GM19452 (cell line): ENCODE results near the gene FAM89B.

Experiments used
- ATAC-seq: cut with Tn5 transposase; IDR thresholded peaks from one replicate; pipeline ENCODE4 v1.9.1; 2021; ENCODE audit not compliant: unreplicated experiment

The FAM89B gene

DNA sequence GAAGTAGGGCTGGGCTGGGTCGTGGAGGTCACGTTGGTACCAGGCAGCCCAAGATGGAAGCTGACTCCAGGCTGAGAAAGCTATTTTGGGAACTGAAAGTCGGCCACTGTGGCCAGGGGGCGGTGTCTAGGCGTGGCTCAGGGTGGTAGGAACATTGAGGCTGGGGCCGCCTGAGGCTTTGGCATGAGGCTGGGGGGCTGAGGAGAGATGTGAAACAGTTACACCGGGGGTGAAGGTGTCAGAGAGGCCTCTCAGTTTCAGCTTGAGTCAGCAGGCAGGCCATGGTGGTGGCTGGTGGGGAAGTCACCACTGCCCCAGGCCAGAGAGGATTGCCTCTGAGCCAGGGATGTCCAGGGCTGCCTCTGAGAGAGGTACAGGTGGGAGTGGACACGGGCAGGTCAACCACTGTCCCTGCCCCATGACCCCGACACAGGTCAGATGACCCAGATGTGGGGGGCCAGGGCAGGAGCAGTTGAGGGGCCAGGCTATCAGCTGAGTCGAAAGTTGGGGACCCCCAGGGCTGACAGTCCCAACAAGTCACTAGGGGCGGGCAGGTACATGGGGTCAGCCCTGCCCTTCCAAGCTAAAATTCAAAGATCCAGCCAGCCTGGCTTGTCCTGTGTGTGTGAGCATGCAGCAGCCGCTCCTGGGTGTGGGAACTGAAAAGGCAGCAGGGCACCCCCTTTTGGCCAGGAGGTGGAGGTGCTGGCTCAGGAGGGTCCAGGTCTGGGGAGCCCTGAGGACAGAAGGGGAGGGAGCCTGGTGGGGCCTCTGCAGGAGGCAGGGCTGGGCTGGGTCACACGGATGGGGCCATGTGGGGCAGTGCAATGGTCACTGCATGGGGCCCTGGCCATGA lies 16.1 kb downstream of the FAM89B start:
- ATAC-seq = peak; percentile 69

GRCh38 chr11:65589444-65590239 lies 17.3 kb downstream of the FAM89B start:
- no peak for ATAC-seq

GRCh38 chr11:65590240-65590738 lies 18.0 kb downstream of the FAM89B start:
- no peak for ATAC-seq

DNA sequence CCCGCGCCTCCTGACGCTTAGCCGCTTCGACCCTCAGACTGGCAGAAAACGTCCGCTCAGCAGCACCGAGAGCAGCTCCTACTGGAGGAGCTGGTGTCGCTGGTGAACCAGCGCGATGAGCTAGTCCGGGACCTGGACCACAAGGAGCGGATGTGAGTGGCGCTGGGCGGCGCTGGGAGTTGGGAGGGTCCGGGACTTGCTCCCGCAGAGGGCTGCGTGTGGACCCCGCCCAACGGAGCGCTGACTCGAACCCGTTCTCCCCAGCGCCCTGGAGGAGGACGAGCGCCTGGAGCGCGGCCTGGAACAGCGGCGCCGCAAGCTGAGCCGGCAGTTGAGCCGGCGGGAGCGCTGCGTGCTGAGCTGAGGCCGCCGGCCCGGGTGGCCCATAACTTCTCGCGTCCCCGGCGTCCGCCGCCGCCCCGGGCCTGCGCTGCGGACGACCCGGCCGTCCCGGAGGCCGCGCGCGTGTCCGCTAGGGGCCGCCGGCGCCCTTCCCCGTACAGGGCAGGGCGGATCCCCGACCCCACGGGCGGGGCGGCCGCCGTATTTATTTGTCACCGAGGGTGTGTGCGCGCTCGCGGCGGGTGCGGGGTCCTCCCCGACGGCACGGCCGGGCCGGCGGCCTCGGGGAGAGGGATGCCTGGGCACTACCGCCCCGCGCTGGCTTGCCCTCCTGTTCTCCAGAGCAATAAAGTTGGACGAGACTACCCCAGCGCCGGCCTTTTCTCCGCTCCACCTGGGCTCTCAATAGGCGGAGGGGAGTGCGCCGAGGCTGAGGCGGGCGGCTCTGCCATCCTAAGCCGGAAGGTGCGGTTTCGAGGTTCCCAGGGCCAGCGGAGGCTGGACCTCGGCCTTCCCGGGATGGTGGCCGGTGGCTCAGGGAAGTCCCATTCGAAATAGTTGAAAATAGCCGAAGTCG lies 19.9 kb downstream of the FAM89B start:
- no peak for ATAC-seq

DNA sequence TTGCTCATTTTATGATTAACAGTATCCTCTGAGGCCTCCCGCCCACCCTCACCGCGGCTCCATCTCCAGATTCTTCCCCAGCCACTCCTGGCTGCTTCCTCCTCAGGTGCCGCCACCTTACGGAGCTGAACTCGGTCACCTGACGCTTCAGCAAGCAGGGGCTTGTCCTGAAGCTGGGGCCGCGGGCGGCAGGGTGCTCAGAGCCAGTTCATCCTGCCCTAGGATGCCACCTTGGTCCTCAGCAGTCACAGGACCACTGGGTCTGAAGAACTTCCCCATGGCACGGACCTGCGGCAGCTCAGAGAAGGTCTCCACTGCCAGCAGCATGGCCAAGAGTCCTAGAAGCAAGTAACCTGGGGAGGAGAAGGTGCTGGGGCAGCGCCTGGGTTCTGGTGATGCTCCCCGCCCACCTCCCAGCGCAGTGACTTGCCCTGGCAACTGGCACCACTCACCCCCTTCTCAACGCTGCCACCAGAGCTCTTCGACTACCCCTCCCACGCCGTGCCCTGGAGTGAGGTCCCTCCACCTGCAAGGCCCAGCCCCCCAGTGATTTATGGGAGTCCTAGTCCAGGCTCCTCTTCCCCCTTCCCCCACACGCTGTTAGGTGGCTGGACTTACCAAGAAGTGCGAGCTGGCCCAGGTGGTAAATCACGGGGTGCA lies 20.6 kb downstream of the FAM89B start:
- no peak for ATAC-seq

DNA sequence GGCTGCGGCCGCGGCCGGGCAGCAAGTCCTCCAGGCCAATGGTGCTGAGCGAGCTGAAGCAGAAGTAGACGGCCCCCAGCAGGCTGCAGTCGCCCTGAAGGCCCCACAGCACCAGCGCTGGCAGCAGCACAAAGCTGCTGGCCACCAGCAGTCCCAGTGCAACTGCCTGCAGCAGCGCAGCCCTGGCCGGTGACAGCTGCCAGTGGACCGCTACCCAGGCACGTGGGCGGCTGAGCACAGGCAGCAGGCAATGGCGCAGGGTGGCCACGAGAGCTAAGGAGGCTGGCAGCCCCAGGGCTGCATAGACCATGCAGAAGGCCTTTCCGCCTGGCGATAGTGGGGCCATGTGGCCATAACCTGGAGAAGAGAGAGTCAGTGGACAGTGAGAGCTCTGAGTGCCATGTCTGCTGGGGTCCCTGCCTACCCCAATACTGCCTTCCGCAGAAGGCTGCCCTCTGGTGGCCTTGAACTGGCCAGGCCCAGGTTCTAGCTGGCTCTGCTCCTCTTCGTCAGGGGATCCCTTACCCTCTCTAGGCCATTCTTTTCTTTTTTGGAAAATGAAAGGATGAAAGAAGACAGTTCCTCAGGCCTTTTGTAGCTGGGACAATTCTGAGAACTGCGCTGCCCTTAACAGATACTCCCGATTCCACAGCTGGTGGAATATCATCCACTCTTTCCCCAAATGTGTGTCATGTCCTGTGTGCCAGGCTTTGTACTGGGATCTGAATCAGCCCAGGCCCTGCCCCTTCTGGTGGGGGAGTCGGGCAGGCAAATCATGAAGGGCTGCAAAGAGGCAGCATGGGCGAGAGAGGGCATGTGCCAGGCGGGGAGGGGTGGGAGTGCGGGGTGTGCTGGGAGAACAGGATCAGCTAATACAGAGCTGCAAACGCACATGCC lies 21.4 kb downstream of the FAM89B start:
- no peak for ATAC-seq

DNA sequence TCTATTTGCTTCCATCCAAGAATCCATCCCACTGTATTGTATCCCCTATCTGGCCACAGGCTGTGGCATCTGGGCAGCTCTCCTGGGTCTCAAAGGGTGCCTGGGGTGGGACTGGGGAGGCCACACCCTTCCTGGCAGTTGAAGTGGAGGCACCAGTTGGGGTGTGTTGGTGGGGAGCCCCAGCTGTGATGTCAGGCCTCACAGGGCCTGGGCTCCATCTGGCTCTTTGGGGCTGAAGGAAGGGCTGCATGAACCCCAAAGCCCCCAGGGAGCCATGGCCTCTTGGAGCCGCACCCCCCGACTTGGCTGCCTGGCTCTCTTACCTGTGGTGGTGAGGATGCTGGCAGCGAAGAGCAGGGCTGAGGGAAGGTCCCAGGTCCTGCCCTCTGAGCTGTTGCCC lies 22.8 kb downstream of the FAM89B start:
- no peak for ATAC-seq

- no peak for ATAC-seq
These were observed 23.4 kb downstream of the FAM89B start, which contains the start of gene KCNK7 for GRCh38 chr11:65595543-65596281. TSS of gene KCNK7 (minus strand) at chr11:65595800. CDS start at chr11:65595772, 28 bp downstream.

DNA sequence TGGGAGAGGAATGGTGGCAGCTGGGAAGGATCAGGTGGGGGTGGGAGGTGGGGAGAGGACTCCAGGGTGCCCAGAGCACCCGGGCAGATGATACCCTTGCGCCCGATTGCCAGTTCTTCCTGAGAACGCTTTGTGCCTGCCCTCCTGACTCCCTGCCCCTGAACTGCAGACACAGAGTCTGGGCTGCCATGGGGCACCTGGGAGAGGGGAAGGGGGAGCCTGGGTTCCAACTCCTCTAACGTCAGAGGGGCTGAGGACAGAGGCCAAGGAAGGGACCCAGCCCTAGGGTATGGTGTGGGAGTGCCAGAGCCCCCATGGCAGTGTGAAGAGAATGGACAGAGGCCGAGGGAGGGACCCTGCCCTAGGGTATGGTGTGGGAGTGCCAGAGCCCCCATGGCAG lies 24.2 kb downstream of the FAM89B start:
- ATAC-seq = no peak

GRCh38 chr11:65598258-65598699 lies 25.9 kb downstream of the FAM89B start:
- ATAC-seq = no peak

DNA sequence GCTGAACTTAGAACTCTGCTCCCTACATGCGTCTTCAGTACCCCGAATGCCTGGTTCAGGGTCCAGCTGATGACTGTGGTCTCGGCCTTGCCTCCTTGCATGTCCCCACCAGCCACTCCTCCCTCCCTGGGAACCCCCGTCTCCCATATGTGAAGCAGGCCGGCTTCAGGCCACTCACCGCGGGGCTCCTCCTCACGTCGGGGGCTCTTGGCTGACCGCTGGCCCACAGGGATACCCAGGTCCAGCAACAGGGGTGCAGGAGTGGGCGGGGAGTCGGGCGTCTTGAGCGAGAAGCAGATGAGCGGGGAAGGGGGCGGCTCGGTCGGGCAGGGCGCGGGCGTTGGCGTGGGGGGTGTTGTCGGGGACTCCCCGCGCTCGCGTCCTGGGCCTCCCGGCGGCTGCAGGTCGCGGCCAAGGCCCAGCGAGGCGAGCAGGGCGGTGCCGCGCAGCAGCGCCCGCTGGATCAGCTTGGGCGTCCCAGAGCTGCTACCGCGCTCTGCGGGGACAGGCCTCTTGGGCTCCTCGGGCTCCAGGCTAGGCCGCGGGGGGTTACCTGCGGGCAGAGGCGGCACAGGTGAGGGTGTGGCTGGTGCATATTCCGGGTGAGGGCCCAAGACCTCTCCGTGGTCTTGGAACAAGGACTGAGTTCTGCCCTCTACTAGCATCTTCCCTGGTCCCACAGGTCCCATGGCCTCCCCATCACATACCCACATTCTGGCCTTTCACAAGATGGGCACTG lies 27.0 kb downstream of the FAM89B start:
- no peak for ATAC-seq

DNA sequence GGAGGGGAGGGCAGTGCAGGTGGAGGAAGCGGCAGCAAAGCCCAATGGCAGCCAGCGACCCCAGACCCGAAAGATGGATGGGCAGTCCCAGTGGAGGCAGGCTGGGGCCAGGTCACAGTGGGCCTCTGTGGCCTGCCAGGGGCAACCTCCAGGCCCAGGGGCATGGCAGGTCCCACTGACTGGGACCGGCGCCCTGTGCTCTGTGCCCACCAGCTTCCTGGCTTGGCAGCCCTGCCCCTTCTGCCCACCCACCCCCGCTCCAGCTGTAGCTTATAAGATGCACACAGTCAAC lies 27.6 kb downstream of the FAM89B start:
- ATAC-seq = no peak

DNA sequence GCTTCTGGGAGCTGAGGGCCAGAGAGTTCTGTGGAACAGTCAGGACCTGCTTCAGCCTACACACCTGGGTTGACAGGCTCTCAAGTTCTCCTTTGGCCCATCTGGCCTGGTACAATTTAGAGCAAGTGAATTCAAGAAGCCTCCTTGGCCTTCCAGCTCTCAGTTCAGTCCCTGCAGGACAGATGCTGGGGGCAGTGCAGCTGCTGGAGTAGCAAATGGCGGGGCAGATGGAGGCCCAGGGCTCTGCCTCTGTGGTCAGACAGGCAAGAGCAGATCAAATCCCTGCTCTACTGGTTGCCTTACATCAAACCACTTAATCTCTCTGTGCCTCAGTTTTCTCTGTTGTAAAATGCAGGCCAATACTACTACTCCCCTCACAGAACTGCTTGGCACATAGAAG lies 31.9 kb downstream of the FAM89B start:
- ATAC-seq = no peak

DNA sequence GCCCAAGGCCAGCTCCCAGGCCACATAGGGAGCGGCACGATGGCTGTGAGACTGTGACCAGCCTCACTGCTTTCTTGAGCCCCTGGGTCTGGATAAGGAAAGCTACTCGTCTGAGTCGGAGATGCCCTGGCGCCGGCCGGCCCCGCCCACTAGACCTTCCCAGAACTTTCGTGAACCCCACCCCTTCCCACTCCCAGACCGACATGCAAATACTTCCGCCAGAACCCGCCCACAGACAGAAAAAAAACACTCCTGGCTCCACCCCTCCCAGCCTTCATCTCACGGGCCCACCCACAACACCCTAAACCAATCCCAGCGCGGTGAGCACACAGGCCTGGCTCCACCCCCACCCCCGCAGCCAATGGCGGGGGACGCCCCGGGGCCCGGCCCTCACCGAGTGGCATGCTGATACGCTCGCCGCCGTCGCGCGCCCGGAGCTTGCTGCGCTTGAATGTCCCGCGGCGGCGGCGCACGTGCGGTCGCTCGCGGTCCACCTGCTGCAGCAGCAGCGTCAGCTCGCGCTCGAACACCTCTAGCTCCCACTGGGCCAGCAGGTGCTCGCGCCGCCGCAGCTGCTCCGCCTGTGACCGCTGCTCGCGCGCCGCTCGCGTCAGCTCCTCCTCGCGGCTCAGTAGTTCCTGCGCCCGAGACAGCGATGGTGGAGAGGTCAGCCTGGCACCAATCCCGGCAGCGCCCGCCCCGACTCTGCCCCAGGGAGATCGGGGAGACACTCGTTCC lies 34.7 kb downstream of the FAM89B start:
- ATAC-seq = no peak

DNA sequence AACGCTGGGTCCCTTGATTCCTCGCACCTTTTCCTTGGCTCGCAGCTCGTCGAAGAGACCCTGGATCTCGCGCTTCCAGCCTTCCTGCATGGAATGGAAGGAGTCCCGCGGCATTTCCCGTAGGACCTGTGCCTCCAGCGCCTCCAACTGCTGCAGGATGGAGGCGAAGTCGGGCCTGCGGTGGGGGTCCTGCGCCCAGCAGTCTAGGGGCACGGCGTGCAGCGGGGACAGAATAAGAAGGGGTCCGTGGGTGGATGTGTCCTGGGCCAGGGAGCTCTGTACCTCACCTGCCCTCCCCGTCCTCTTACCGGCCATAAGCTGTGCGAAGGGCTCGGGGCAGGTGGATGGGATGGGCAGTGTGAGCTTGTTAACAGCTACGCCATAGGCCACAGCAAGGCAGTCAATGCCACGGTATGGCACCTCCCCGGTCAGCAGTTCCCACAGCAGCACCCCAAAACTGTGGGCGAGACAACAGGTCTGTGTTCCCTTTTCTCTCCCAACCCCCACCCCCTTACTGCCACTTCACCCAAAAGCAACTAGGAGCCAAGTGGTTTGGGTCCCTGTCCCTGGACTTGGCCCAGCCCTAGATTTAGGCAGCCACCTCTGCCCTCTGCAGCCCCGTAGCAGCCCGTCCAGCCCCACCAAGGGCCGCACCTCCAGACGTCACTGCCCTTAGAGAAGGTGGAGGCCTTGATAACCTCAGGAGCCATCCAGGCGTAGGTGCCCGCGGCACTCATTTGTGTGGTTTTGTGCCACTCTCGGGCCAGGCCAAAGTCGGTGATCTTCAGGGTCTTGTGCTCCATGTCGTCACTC lies 35.5 kb downstream of the FAM89B start:
- no peak for ATAC-seq

DNA sequence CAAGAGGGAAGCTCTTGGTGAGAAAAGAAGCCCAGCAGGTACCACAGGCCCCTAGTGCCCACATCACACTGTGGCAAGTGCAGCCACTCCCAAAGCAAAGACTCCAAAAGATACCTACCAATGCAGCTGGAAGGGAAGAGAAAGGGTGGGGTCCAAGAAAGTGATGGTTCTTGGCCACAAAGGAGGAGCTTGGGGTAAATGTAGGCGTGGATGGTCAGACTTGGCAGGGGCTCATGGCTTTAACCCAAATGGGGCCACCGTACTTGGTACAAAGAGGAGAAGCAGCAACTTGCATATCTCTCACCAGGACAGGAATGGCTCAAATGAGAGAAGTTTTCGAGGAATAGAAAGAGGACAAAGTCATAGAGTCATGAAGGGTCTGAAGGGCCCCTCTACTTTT lies 36.9 kb downstream of the FAM89B start:
- no peak for ATAC-seq

DNA sequence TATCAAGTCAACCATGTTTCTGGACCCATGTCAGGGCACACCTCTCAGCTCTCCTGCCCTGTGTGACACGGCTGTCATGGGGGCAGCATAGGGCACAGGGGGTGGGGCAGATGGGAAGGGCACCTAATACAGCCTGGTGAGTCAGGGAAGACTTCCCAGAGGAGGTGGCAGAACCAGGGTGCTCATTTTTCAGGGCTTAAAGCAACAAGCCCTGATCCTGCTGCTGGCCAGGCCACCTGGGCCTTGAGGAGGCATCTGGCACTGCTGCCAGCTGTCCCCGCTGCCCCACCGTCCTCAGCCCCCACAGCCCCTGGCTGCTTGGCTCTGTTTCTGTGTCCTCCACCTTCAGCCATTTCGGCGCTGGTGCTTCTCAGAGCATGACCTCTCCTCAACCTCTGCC lies 37.3 kb downstream of the FAM89B start:
- no peak for ATAC-seq
